Activated naive CD8-positive, alpha-beta T cell treated with anti-CD3 and anti-CD28 coated beads for 36 hours (primary cell): Measurements from ENCODE around the gene CCDC92B. TPM values are rescaled to one million over a fixed set of nuclear protein-coding genes. Genes with fewer than 3 reads are reported as not detected.
"Not testable (repeated sequence)": the region's sequence is repeated elsewhere in the genome, so short reads cannot be mapped to it uniquely, and the experiment has no call there.

Experiments used
- DNase-seq: peaks from one replicate; pipeline ENCODE4 v3.0.0; 2021
- H3K27ac Mint-ChIP-seq: one replicate; pipeline ENCODE4 v1.8.0; 2022; ENCODE audit warnings: mild to moderate bottlenecking, moderate library complexity, mixed read lengths
- H3K27me3 Mint-ChIP-seq: one replicate; pipeline ENCODE4 v1.8.0; 2022; ENCODE audit warnings: mild to moderate bottlenecking, mixed read lengths
- H3K36me3 Mint-ChIP-seq: one replicate; pipeline ENCODE4 v1.8.0; 2021; ENCODE audit warnings: mild to moderate bottlenecking, mixed read lengths
- H3K4me1 Mint-ChIP-seq: one replicate; pipeline ENCODE4 v1.8.0; 2021; ENCODE audit warnings: mixed read lengths
- H3K4me3 Mint-ChIP-seq: one replicate; pipeline ENCODE4 v1.8.0; 2022; ENCODE audit warnings: mild to moderate bottlenecking, moderate library complexity, mixed read lengths
- H3K9me3 Mint-ChIP-seq: one replicate; pipeline ENCODE4 v1.8.0; 2022; ENCODE audit warnings: mixed read lengths
- total RNA-seq, 2 experiments: library from RNA; stranded (reverse); gene quantifications; one replicate each; pipeline ENCODE4 v1.2.3, GENCODE V29; 2021

The CCDC92B gene
- not detected for total RNA-seq

DNA sequence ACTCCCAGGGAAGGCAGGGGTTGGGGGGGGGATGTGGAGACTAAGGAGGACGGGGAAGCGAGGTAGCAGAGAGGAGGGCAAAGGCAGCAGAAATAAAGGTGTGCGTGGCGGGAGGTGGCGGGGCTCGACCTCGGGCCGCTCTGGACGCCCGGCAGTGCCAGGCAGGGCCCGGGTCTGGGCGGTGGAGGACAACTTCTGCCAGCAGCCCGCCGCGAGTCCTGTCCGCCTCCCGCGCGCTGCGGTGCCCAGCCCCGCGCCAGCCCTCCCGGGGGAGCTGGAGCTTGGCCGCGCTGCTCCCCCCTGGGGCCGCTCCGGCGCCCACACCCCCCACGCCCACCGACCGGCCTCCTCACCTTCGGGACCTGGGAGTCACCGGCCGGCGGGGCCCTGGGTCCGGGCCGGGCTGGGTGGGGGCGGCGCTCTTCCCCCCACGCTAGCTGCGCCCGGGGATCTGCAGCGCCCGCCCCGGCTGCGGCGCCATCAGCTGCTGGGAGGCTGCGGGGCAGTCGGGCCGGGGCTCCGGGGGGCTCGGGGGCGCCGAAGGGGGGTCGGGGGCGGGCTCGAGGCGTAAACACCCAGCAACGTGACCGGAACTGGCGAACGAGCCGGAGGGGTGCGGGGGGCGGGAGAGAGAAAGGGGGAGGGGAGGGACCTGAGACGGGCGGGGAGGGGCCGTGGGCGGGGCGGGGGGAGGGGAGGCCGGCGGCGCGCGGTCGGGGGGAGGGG lies at the start of gene CCDC92B:
TSS of gene CCDC92B (minus strand) at position 595 of the 726 bp plus-strand sequence. CDS start 14,507 bp downstream, outside the sequence.
- Mint-ChIP-seq H3K36me3 (peaks cover 1% of the 10 kb centered on the region), H3K4me3 (no peak within 1 kb of the TSS), H3K27ac (no peak within 1 kb of the TSS), H3K27me3 (peaks cover 76% of the 10 kb centered on the region), H3K4me1 (no peaks in the 10 kb centered on the region), H3K9me3 (no peaks in the 10 kb centered on the region)
- no peak for DNase-seq

DNA sequence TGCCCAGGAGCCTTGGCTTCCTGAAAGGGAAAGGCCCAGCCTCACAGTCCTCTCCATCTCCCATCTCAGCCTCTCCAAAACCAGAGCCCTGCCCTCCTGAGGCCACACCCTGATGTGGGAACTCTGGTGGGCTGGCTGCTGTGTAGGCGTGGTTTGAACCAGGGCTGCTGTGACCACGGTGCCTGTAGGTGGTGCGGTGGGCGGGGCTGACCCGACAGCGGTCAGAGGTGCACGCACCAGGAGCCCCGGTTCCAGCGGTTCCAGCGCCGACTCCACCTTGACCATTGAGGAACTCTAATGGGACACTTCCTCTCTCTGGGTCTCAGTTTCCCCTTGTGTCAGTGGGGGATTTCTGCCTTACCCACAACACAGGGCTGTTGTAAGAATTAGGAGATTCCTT lies 49.2 kb upstream of the CCDC92B start:
- no peak for DNase-seq
- Mint-ChIP-seq H3K27me3 (peaks cover 51% of the 10 kb centered on the region), H3K4me3 (no peak overlapping the region), H3K27ac (no peak overlapping the region), H3K4me1 (peaks cover 38% of the 10 kb centered on the region), H3K9me3 (no peaks in the 10 kb centered on the region), H3K36me3 (peaks cover 3% of the 10 kb centered on the region)

DNA sequence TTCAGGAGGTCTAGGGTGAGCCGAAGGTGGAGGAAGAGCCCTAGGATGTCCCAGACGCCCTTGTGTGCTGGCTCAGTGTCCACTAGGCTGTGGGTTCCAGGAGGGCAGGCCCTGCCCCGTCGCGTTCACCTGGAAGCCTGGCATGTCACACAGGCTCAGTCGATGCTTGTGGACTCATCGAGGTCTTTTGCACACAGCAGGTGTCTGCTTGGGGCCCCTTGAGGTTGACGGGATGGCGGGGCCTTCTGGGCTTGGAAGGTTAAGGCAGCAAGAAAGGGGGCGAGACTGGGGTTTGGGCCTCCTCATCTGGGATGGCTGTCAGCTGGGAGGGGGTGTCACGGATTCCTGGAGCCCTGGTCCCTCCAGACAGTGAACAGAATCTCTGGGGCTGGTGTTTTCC lies 48.7 kb upstream of the CCDC92B start:
- Mint-ChIP-seq H3K9me3 (no peaks in the 10 kb centered on the region), H3K27me3 (peaks cover 56% of the 10 kb centered on the region), H3K27ac (no peak overlapping the region), H3K4me3 (no peak overlapping the region), H3K36me3 (peaks cover 3% of the 10 kb centered on the region), H3K4me1 (peaks cover 43% of the 10 kb centered on the region)
- no peak for DNase-seq

DNA sequence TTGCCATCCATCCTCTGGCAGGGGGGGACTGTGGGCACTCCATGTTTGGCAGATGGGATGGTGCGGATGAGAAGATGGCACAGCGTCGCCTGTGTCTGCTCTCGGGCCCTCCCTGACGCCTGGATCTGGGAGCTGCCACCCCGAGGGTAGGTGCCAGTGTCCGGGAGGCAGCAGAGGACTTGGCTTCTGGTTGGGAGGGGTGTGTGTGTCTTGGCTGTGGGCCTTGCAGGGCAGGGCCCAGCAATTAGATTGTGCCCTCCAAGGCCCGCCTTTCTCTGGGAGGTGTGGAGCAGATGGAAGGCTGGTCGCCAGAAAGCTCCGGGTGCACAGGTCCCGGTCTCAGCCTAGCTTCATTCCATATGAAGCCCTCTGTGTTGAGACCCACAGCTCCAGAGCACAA lies 48.2 kb upstream of the CCDC92B start:
- no peak overlapping the region for H3K4me3 Mint-ChIP-seq
- no peak overlapping the region for H3K27ac Mint-ChIP-seq
- DNase-seq, result no peak
- H3K9me3 Mint-ChIP-seq, result no peaks in the 10 kb centered on the region
- H3K27me3 Mint-ChIP-seq, result peaks cover 62% of the 10 kb centered on the region
- peaks cover 47% of the 10 kb centered on the region for H3K4me1 Mint-ChIP-seq
- H3K36me3 Mint-ChIP-seq, result peaks cover 3% of the 10 kb centered on the region

DNA sequence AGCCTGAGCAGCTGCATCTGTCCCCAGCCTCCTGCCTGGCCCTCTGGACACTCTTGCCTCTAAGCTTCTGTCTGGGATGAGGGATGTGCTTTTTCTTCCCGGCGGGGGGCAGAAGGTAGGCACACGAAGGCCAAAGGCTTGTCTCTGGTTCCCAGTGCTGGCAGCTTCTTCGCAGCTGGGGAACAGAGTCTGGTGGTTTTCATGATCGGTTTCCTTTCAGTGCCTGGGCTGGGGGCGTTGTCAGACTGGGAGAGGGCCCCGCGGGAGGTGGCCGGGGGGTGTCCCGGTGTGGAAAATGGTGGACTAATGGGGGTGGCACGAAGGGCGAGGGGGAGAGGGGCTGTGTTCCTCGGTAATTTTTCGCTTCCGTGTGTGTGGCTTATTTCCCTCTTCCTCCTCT lies 47.8 kb upstream of the CCDC92B start:
- H3K4me3 Mint-ChIP-seq, result no peak overlapping the region
- no peak for DNase-seq
- H3K36me3 Mint-ChIP-seq, result peaks cover 3% of the 10 kb centered on the region
- no peak overlapping the region for H3K27ac Mint-ChIP-seq
- peaks cover 66% of the 10 kb centered on the region for H3K27me3 Mint-ChIP-seq
- peaks cover 51% of the 10 kb centered on the region for H3K4me1 Mint-ChIP-seq
- no peaks in the 10 kb centered on the region for H3K9me3 Mint-ChIP-seq

DNA sequence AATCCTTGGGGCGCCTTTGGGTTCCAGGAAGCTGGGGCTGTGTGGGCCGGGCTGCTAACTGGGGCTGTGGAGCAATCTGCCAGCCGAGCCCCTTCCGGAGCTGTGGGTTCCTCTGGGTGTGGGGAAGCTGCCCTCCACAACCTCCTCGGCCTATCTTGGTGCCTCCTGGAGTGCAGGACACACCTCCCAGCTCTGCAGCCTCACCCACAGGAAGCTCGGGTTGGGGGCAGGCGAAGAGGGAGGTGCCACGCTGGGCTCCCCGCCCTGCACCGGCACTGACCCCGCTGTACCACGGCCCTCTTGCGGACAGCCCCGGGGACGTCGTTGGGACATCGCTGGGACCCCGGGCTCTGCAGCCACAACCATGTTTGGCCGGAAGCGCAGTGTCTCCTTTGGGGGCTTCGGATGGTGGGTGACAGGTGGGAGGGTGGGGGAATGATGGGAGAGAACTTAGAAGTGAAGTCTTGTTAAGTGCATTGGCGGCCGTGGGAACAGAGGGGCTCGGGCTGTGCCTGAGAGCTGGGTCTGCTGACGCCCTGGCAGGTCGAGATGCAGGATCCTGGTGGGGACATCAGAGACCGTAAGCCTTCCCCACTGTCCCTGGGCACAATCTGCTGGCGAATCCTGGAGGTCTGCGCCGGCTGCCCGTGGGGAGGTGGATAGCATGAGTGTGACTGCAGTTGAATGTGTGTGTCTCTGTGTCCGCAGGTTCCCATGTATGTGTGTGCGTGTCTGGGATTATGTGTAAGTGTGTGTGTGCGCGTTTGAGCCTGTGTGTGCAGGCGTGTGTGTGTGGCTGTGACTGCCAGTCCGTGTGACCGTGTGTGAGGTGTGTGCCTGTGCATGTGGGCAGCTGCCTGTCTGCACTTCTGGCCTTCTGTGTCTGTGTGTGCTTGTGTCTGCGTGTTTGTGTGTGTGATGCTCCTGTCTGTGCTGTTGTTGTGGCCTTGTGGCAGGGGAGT lies 47.0 kb upstream of the CCDC92B start, which contains the start of gene RAP1GAP2:
TSS of gene RAP1GAP2 (plus strand) at position 275 of the 962 bp plus-strand sequence. CDS start at position 365, 90 bp downstream.
- H3K36me3 Mint-ChIP-seq, result peaks cover 3% of the 10 kb centered on the region
- peaks cover 57% of the 10 kb centered on the region for H3K4me1 Mint-ChIP-seq
- peaks cover 74% of the 10 kb centered on the region for H3K27me3 Mint-ChIP-seq
- DNase-seq, result peak; percentile 37
- H3K27ac Mint-ChIP-seq, result no peak within 1 kb of the TSS
- peak within 1 kb of the TSS; percentile 1 for H3K4me3 Mint-ChIP-seq
- no peaks in the 10 kb centered on the region for H3K9me3 Mint-ChIP-seq

DNA sequence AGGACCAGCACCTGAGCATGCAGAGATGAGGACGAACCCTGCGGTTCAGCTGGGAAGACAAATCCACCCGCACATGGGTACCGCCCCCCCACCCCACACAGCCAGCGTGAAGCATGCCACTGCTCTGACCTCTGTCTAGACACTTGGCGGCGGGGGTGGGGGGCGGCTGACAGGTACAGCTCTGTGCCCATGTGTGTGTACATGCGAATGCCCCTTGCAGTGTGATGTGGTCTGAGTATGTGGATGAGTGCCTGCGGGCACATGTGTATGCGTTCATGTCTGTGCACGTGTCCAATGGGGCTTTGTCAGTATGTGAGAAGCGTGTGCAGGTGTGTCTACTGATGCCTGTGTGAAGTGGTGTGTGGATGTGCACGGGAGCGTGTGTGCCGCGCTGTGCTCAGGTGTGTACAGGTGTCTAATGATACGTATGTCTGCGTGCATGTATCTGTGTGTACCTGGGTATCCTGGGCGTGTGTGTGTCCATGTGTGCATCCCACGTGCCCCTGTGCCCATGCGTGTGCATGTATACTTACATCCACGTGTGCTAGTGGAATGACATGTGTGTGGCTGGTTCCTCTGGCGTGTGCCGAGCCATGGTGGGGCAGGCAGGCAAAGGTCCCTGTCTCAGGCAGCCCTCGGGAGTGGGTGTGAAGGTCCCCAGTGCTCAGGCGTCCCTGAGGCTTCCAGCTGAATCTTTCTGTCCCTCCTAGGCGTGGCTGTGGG lies 46.1 kb upstream of the CCDC92B start:
- Mint-ChIP-seq H3K27me3 (peaks cover 82% of the 10 kb centered on the region), H3K27ac (no peak overlapping the region), H3K36me3 (peaks cover 3% of the 10 kb centered on the region), H3K9me3 (no peaks in the 10 kb centered on the region), H3K4me3 (peak overlapping the region; percentile 1), H3K4me1 (peaks cover 61% of the 10 kb centered on the region)
- DNase-seq, result no peak

DNA sequence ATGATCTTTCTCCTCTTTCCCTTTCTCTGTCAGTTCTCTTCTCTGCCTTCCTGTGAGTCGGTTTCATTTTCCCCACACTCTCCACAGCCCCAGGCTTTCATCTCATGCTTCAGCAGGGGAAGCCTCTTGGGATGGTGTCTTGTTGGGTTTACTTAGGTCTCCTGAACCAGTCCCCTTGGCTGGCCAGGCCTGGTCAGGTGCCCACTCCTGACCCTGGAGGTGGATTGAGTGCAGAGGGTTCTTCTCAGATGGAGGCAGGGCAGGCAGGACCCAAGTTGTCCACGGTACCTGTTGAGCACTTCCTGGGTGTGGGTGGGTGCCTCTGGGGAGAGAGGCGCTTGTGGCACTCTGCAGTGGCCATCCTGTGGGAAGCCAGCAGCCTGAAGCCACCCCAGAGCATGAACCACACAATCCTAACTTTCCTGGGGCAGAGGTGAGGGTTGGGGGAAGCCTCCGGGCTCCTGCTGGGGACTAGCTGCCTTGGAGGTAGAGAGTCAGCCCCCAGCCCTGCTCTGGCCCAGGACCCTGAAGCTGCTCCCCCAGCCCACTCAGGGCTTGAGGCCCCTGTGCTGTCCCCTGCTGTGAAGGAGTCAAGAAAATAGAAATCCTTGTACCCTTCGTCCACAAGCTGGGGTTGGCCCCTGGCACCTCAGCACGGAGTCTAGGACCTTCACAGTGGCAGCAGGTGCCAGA lies 44.8 kb upstream of the CCDC92B start:
- DNase-seq, result no peak
- Mint-ChIP-seq H3K27ac (no peak overlapping the region), H3K9me3 (no peaks in the 10 kb centered on the region), H3K4me3 (no peak overlapping the region), H3K27me3 (peaks cover 90% of the 10 kb centered on the region), H3K4me1 (peaks cover 58% of the 10 kb centered on the region), H3K36me3 (no peaks in the 10 kb centered on the region)

DNA sequence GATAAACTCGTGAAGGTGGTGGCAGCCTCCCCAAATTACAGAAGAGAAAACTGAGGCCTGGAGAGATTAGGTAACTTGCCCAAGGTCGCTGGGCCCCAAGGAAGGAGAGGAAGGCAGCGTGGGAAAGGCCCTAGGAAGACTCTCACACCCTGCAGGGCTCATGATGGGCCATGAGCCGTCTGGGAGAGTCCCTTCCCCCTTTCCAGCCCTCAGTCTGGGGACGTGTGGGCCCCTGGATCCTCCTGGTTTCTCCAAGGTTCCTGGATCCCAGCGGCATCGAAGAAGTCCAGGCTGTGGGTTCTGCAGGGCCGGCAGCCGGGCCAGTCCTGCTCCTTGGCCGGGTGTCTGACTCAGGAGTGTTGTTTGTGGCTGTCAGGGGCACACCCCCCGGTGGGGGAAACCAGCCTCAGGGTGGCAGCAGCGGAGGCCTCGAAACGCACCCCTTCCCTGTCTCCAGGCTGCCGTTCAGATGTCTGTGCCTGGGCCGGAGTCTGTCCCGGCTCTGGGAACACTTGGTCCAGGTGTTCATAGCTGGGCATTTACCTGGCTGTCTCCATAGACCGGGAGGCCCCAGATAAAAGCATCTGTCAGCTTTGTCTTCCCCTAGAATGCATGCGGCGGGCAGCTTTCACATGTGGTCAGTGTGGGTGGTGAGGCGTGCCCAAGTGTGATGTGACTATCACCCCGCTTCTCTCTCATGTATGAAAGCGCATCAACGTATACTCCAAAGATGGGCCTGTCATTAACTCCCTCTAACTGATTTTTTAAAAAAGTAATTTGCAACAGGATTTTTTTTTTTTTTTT lies 43.1 kb upstream of the CCDC92B start:
- Mint-ChIP-seq H3K27ac (no peak overlapping the region), H3K27me3 (peaks cover 99% of the 10 kb centered on the region), H3K4me1 (peaks cover 51% of the 10 kb centered on the region), H3K4me3 (no peak overlapping the region), H3K9me3 (no peaks in the 10 kb centered on the region), H3K36me3 (no peaks in the 10 kb centered on the region)
- peak; percentile 78 for DNase-seq

DNA sequence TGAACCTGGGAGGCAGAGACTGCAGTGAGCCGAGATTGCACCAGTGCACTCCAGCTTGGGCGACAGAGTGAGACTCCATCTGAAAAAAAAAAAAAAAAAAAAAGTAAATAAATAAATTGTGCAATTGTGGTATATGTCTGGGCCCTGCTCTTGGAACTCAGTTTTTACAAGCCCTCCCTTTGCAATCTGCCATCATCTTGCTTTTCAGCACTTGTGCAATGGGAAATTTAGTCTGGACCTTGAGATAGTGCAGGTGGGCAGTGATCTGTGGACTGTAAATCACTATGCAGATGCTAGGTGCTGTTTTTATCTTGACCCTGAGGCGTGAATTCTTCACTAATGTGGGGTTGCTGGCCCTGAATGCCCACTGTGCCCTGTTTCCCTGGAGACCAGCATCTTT lies 40.2 kb upstream of the CCDC92B start:
- Mint-ChIP-seq H3K4me1 (peaks cover 32% of the 10 kb centered on the region), H3K9me3 (no peaks in the 10 kb centered on the region), H3K27ac (no peak overlapping the region), H3K27me3 (peaks cover 72% of the 10 kb centered on the region), H3K4me3 (no peak overlapping the region), H3K36me3 (no peaks in the 10 kb centered on the region)
- no peak for DNase-seq

DNA sequence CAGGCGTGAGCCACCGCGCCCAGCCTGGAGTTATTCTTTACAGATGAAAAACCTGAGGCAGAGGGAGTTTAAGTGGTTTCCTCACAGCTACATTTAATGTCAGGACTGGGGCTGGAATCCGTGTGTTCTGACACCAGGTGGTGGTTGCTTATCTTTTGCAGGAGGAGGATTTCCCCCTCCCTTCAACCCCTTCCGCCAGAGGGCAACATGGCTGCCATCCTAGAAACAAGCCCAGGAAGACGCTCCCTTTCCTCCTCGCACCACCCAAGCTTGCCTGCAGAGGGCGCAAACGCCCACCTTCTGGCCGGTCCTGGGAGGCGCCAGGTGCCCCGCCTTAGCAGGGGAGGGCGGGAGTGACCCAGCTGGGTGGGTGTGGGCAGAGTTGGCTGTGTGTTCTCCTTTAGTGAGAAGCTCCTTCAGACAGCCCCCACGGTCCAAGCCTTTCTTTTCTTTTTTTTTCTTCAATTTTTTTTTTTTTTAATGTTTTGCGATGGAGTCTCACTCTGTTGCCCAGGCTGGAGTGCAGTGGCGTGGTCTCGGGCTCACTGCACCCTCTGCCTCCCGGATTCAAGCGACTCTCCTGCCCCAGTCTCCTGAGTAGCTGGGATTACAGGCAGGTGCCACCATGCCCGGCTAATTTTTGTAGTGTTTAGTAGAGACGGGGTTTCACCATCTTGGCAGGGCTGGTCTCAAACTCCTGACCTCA lies 36.9 kb upstream of the CCDC92B start:
- H3K36me3 Mint-ChIP-seq, result no peaks in the 10 kb centered on the region
- H3K9me3 Mint-ChIP-seq, result no peaks in the 10 kb centered on the region
- peak; percentile 91 for DNase-seq
- H3K27ac Mint-ChIP-seq, result no peak overlapping the region
- H3K4me1 Mint-ChIP-seq, result peaks cover 5% of the 10 kb centered on the region
- H3K27me3 Mint-ChIP-seq, result peaks cover 38% of the 10 kb centered on the region
- H3K4me3 Mint-ChIP-seq, result no peak overlapping the region

DNA sequence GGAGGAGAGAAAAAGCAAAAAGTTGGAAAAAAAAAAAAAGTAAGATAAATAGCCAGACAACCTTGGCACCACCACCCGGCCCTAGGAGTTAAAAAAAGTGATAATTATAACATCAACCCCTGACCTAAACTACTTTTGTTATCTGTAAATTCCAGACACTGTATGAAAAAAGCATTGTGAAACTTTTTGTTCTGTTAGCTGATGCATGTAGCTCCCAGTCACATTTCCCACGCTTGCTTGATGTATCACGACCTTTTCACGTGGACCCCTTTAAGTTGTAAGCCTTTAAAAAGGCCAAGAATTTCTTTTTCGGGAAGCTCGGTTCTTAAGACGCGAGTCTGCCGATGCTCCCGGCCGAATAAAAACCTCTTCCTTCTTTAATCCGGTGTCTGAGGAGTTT lies 35.9 kb upstream of the CCDC92B start:
- H3K36me3 Mint-ChIP-seq, H3K9me3 Mint-ChIP-seq, H3K4me3 Mint-ChIP-seq, H3K4me1 Mint-ChIP-seq, H3K27ac Mint-ChIP-seq, DNase-seq: not testable (repeated sequence)
- H3K27me3 Mint-ChIP-seq, result peaks cover 28% of the 10 kb centered on the region

DNA sequence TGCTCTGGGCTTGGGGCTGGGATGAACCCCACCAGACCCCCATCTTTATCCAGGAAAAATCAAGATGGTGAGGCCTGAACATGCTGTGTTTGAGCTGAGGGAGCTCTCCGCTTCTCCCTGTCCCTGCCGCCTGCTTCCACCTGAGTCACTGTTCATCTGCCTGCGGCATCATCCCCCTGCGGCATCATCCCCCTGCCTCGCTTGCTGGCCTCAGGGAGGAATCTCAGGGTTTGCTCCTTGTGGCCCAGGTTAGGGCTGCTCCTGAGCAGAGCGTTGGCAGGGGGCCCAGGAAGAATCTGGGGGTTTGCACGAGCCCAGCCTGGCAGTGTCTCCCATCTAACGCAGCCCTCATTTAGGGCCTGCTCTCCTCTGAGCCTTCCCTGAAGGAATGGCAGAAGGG lies 35.4 kb upstream of the CCDC92B start:
- peaks cover 2% of the 10 kb centered on the region for H3K4me1 Mint-ChIP-seq
- peaks cover 25% of the 10 kb centered on the region for H3K27me3 Mint-ChIP-seq
- no peak overlapping the region for H3K4me3 Mint-ChIP-seq
- H3K27ac Mint-ChIP-seq, result no peak overlapping the region
- no peaks in the 10 kb centered on the region for H3K9me3 Mint-ChIP-seq
- H3K36me3 Mint-ChIP-seq, result no peaks in the 10 kb centered on the region
- no peak for DNase-seq
